Raji (cell line): ENCODE results near the gene TTC19.

ENCODE experiments used
- POLR2A ChIP-seq: IDR thresholded peaks from 2 replicates; pipeline ENCODE4 v1.6.1; 2011; ENCODE audit warnings: low read depth, low read length, control low read depth; ENCODE audit not compliant: insufficient read depth

TTC19 gene

GRCh38 chr17:15999141-15999973 is at the start of gene TTC19, which contains the start of gene ZSWIM7:
TSS of gene TTC19 (plus strand) at chr17:15999824. CDS start at chr17:15999849, 25 bp downstream.
TSS of gene ZSWIM7 (minus strand) at chr17:15999704. CDS start at chr17:15999594, 110 bp downstream.
- TF ChIP-seq POLR2A, result peak; percentile 98

- TF ChIP-seq POLR2A, result no peak
These were observed 48.1 kb upstream of the TTC19 start for GRCh38 chr17:15951368-15952047.

GRCh38 chr17:15952048-15952532 is 47.5 kb upstream of the TTC19 start:
- no peak for TF ChIP-seq POLR2A

GRCh38 chr17:15952916-15953790 is 46.5 kb upstream of the TTC19 start:
- no peak for TF ChIP-seq POLR2A

GRCh38 chr17:15954222-15954621 is 45.4 kb upstream of the TTC19 start:
- TF ChIP-seq POLR2A, result no peak

GRCh38 chr17:15955793-15956541 is 43.7 kb upstream of the TTC19 start:
- TF ChIP-seq POLR2A, result no peak

- no peak for TF ChIP-seq POLR2A
These were observed 42.4 kb upstream of the TTC19 start for GRCh38 chr17:15957206-15957605.

GRCh38 chr17:15957608-15958307 is 41.9 kb upstream of the TTC19 start:
- TF ChIP-seq POLR2A, result no peak

- no peak for TF ChIP-seq POLR2A
These were observed 41.2 kb upstream of the TTC19 start for GRCh38 chr17:15958484-15958854.

GRCh38 chr17:15963670-15964110 is 35.9 kb upstream of the TTC19 start:
- no peak for TF ChIP-seq POLR2A

- TF ChIP-seq POLR2A, result no peak
These were observed 34.1 kb upstream of the TTC19 start for GRCh38 chr17:15965528-15965927.

- no peak for TF ChIP-seq POLR2A
These were observed 33.3 kb upstream of the TTC19 start for GRCh38 chr17:15966183-15966878.

GRCh38 chr17:15966879-15967248 is 32.8 kb upstream of the TTC19 start:
- TF ChIP-seq POLR2A, result no peak
